Skeletal muscle cell (primary cell): ENCODE data around the gene FMO2.

Source experiments
- DNase-seq: peaks from one replicate; pipeline ENCODE4 v3.0.0-alpha.2; 2010; ENCODE audit warnings: low read depth
- H3K4me3 ChIP-seq: 2 replicates; pipeline ENCODE4 v1.5.1; 2011; ENCODE audit warnings: low read depth, mild to moderate bottlenecking, control low read depth, low read length, moderate library complexity

The FMO2 gene

DNA sequence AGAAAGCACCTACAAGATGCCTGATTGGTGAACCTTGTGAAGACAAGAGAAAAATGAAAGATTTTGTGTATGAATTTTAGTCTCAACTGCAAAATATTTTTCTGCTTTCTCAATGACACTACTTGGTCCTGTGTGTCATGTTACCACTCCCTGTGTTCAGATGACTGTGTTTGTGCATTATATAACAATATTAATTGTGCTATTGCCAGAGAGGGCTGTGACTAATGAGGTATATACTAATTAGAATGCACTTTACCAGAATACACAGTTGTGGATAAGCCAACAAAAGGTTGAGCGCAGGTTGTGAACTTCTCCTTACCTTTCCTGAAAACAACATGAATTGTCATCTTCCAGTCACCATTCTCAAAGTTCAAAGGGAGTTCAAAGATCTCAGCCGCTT lies 17.3 kb upstream of the FMO2 start:
- DNase-seq = no peak
- no peak overlapping the region for H3K4me3 ChIP-seq

DNA sequence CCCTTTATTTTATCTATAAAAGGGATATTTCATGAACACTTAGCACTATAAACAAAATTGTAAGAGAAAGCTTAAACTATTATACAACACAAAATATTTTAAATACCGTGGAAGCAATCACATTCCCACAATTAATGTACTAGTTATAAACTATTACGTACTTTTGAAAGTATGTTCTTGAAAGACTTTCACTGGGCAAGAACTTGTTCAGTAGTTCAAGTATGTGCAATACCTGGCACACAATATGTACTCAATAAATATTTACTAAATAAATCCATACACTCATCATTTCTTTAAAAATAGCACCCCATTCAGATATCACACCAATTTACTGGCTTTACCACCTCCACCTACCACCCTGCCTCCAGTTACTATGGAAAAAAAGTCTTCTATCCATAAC lies 12.6 kb upstream of the FMO2 start:
- H3K4me3 ChIP-seq = no peak overlapping the region
- no peak for DNase-seq

DNA sequence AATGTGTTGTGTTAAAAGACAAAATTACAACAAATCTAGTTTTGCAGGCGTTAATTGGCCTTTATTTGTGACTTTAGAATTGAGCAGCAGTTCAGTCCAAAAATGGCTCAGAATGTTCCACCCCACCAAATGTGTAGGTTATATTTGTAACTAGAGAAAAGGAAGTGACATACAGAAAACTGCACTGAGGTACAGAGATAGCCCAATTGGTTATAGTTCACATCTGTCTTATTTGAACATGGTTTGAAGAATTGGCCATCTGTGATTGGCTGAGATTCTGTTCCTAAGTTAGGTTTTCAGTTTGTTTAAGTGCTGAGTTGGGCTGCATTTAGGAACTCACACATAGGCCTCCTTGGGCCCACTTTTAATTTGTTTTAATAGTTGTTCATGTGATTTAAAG lies 12.0 kb upstream of the FMO2 start:
- DNase-seq = no peak

DNA sequence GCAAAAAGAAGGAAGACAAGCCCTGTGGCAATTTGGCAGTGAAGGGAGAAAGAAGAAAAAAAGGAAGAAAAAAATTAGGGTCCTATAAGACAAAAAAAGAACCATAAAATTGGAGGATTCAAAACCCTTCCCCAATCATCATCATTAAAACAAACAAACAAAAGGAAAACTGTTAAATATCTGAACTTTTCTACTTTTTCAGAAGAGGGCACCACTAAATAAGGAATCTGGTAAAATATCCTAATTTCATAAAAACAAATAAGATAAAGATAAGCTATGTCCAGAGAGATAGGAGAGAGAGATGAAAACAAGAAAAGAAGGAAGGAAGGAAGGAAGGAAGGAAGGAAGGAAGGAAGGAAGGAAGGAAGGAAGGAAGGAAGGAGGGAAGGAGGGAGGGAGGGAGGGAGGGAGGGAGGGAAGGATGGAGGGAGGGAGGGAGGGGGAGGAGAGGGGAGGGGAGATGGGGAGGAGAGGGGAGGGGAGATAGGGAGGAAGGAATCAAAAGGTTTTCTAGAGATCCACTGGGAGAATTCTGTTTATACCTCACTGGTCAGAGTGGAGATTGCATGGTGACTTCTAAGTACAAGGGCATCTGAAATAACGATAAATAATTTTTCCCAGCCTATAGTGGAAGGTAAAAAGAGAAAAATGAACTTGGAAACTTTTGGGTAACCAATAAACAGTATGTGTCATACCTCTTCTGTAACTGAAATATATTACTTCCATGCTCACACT lies 10.4 kb upstream of the FMO2 start:
- H3K4me3 ChIP-seq = no peak overlapping the region
- no peak for DNase-seq

More for the DNA sequence above, 12.0 kb upstream of the FMO2 start:
- H3K4me3 ChIP-seq = no peak overlapping the region

DNA sequence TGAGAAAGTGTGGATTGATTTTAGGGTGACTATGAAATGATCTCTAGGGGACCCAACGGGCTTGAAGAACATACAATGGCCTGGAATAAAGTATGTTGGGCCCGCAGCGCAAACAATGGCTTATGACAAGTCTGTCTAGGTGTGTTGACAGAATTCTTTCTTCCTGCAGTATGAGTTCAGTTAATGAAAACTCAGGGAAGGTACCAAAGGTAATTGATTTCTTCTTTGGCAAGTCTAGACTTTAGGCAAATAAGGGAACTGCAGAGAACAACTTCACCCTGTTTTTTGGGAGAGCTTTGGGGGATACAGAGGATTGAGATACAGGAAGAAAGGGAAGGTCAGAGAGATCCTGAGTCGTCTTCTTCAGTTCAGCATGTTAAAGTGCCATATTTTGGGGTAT lies 7.8 kb upstream of the FMO2 start:
- H3K4me3 ChIP-seq = no peak overlapping the region
- DNase-seq = no peak

DNA sequence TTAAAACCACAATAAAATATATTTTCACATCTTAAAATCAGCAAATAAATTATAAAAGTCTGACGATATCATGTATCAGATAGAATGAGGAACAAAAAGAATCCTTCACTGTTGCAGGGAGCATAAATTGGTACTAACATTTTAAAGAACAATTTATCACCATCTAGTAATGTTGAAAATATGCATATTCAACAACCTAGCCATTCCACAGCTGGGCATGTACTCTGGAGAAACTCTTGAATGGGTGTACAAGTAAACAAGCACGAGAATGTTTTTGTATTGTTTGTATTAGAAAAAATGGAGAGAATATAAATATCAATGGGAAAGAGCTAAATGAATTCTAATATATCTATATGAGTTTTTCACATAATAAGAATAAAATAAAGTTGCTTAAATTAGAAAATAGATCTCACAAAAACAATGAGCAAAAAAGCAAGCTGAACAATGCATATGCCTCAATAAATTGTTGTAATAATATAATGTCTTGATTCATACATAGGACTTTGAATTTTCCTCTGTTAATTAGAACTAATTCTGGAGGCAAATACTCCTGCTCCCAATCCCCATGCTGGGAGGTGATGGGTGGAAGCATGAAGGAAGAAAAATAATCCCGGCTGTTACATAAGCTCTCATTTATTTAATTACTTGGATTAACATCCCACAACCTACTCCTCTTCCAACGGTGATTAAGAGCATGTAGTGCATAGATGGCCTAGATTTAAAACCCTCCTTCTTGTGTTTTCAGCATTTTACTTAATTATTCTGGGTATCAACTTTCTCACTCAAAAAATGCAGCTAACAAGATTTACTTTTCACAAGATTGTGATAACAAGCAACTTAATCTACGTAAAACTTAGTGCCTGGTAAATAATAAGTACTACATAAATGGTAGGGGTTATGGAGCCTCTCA lies 5.5 kb upstream of the FMO2 start:
- DNase-seq = no peak
- no peak overlapping the region for H3K4me3 ChIP-seq

DNA sequence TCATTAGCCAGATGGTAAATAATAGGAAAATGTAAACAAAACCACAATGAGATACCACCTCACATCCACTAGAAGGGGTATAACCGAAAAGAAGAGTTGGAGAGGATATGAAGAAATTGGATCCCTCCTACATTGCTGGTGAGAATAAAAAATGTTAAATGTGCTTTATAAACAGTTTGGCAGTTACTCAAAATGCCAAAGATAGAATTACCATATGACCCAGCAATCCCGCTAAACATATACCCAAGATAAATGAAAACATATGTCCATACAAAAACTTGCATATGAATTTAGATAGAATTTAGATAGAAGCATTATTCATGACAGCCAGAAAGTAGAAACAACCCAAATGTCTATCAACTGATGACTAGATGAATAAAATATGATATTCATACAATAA lies 4.4 kb upstream of the FMO2 start:
- no peak for DNase-seq
- no peak overlapping the region for H3K4me3 ChIP-seq

DNA sequence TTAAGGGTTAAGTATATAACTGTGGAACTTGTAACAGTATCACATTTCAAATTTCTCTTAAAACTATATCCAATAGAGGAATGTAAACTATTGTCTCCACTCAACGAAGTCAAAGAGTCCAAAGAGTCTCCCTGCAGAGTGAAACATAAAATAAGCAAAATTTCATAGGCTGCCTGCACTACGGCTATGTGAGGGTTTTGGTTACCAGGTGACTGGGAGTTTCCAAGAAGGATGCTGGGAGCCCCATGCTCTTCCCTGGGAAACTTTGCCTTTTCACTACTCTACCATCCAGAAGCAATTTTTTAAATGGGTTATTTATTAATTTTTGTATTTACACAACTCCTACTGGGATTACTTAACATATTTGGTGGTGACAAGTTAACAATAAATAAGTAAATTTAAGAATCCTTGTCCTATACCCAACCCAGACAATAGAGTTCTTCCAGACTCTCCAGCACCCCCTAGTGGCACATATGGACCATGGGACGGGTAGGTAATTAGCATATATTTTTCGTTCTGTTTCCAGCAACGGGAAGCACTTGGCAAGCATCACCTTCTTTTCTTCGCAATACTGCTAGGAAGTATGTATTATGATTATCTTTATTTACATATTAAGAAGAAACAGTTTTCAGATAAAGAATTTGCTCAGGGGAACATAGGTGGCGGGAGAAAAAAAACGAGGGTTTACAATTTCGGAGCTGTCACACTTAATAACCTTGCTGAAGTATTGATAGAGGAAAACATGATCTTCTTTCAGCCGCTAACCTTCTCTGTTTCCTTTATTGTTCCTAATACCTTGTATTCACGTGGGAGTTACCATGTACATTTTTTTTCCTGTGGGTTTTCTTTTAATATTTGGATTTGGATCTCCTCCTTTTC lies 3.5 kb downstream of the FMO2 start:
- DNase-seq = no peak

DNA sequence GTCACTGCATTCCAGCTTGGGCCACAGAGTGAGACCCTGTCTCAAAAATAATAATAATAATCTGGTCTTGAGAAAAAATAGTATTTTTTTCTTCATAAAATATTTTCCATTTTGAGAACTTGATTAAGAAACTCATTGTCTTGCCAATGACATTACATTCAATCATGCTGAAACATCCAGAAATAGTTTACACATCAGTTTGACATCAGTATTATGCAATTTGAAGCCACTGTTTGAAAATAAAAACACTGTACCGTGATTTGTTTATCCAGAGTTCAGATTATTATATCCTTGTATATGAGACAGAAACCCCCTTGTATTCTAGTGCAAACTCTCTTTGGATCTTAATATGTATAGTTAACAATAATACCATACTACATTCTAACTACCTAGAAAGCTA lies 6.9 kb downstream of the FMO2 start:
- DNase-seq = no peak
- H3K4me3 ChIP-seq = no peak overlapping the region

More for the DNA sequence above, 3.5 kb downstream of the FMO2 start:
- no peak overlapping the region for H3K4me3 ChIP-seq

DNA sequence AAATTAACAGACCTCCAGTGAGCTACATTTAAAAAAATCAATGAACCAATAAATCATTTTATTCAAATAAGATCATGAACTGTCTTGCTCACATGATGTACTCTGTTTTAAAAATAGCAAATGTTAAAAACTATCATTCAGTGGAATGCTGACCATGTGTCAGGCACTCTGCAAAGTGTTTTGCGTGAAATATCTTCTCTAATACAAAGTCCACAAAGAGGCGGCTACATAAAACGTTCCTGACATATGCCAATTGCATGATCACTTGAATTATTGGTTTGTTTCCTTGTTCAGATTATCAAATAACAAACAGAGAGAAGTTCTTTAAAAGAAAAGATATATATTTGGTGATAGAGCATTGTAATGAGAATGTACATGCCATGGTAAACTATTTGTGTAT lies 10.7 kb downstream of the FMO2 start:
- H3K4me3 ChIP-seq = no peak overlapping the region
- DNase-seq = no peak

DNA sequence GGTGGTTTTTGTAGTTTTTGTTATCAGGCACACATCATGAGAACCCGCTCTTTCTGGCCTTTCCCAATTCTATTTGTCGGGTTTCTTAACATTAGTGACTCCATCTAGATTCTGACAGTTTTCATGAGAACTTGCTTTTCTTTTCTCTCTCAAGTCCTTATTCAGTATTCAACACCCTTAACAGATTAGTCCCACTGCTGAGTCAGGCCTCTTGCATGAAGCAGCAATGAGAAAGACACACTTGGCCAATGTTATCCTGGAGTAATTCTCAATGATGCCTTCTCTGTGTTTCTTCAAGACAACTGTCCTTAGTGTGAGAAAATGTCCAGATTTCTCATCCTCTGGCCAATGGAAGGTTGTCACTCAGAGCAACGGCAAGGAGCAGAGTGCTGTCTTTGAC lies 11.3 kb downstream of the FMO2 start:
- DNase-seq = no peak
- H3K4me3 ChIP-seq = no peak overlapping the region

DNA sequence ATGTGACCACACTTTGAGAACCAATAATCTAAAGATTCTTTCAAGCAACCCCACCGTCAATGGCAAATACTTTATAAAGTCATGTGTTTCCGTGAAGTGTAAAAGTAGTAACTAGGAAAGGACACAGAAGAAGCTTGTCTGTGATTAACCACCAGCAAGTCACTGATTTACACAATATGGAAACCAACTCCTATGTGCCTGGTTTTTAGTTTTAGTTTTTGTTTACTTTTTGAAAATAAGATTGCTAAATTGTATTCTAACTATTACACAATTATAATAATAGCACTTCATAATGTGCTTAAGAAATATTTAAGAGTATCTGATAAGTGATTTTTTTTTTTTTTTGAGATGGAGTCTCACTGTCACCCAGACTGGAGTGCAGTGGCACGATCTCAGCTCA lies 13.0 kb downstream of the FMO2 start:
- no peak for DNase-seq
- H3K4me3 ChIP-seq = no peak overlapping the region

DNA sequence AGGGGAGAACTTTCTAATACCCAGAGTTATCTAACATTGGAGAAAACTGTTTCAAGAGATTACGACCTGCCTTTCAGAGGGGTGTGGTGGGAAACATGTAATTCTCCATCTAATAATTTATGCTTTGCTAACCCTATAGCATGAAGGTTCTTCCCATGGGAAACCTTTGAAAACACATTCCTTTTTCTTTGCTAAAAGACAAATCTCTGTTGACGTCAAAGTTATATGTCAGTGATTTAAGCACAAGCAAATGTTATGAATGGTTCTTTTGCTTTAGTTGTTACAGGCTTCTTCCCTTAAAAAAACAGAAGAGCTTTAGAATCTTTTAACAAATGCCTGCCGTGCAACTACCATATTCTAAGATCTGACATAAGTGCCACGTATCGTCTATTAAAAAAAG lies 19.2 kb downstream of the FMO2 start:
- H3K4me3 ChIP-seq = no peak overlapping the region
- no peak for DNase-seq

DNA sequence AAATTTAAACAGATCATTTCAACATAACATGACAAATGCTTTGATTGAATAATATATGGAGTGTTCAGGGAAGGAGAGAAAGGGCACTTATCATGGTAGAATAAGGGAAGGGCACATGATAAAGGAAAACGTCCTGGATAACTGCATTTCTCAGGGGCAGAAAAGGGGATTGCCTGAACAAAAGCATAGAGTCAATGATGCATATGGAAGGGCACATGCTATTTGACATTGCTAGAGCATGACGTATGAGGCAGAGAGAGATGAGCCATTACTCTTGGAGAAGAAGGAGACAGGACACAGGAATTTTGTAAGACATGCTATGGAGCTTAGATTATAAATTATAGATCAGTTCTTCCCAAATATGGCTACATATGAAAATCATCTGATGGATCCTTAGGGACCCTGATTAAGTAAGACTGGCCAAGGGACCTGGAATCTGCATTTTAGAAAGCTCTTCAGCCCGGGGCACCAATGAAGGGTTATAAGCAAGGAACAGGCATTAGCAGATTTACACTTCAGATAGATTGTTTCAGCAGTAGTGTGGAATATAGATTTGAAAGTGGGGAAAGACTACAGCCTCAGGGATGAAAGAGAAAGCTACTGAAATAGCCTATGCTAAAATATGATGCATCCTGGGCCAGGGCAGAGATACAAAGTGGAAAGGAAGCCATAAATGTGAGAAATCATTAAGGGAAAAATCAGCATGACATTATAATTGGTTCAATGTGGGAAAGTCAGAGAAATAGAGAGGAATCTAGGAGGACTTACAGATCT lies 21.3 kb downstream of the FMO2 start:
- DNase-seq = no peak

DNA sequence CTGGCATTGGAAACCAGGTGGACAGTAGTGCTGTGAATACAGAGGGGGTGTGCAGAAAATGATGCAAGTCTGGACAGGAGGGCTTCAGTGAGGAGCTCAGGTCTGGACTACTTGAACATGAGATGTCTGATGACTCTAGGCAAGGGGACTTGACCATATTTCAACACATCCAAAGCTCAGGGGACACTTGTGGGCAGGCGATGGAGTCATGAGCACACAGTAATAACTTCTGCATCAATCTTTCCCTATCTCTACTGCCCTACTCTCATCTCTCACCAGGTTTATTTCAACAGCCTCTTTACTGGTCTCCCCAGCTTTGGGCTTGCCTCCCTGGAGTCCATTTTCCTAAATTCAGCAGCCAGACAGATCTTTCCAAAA lies 21.9 kb downstream of the FMO2 start:
- no peak overlapping the region for H3K4me3 ChIP-seq
- DNase-seq = no peak

More for the DNA sequence above, 21.3 kb downstream of the FMO2 start:
- H3K4me3 ChIP-seq = no peak overlapping the region

DNA sequence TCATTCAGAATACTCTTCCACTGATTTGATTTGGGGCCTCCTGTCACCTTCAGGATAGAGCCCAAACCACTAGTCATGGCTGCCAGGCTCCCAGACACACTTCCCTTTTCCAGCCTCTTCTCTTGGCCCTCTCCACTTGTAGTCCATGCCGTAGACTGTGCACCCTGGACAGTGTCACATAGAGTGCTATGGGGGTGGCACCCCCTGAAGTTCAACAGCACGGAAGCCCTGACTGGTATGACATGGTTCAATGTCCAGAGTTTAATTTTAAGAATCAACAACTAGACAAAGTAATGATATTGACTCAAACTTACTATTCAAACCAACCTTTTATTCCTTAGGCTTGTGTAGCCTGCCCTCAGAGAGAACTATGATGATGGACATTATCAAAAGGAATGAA lies 22.3 kb downstream of the FMO2 start:
- no peak overlapping the region for H3K4me3 ChIP-seq
- DNase-seq = no peak

DNA sequence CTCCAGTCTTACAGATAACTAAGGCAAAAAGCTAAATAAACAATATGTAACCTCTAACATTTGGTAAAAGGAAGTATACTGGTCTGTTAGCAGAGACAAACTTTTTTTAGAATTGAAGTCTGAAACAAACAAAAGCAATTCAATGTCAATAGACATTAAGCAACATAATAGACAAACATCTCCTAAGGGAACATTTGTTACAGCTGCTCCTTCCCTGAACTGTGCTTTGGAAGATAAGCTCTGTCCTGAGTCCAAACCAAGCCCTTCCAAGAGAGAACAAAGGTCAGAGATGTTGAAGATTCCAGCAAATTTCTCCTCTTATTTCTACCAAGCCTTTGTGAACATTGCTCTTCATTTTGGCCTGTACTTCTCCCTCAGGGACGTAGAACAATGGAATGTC lies 25.3 kb downstream of the FMO2 start:
- no peak for DNase-seq
- no peak overlapping the region for H3K4me3 ChIP-seq

DNA sequence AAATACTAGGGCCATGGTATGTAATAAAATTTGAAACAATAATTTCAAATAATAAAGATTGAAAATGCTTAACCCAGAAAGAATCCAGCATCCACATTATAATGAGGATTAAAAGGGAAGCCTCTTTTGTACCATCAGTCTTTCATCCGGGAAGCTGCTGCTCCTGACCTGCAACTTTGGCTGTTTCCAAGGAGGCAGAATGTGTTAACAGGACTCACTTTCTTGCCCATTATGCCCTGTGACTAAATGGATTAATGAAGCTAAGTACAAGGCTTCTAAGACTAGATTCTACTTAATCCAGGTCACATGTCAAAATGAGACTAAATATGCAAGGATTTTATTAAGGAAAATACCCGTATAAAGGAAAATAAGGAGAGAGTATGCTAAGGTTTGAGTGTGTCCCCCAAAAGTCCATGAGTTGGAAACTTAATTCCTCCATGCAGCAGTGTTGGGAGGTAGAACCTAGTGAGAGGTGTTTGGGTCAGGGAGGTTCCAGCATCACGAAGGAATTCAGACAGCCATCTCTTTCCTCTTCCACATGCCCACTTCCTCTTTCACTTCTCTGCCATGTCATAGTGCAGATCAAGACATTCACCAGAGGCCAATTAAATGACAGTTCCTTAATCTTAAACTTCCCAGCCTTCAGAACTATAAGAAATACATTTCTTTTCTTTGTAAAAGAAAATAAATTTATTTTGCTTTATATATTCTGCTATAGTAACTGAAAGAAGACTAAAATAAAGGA lies 27.7 kb downstream of the FMO2 start:
- no peak overlapping the region for H3K4me3 ChIP-seq
- DNase-seq = no peak
